ENCODE results near the gene FAM53B. TPM values are rescaled to one million over a fixed set of nuclear protein-coding genes. Genes with fewer than 3 reads are reported as not detected.

The FAM53B gene
- total RNA-seq, 1 donor, result 13.4 TPM

GRCh38 chr10:124586142-124586541 lies 158.0 kb downstream of the FAM53B start:
- TF ChIP-seq, protein P1, sequence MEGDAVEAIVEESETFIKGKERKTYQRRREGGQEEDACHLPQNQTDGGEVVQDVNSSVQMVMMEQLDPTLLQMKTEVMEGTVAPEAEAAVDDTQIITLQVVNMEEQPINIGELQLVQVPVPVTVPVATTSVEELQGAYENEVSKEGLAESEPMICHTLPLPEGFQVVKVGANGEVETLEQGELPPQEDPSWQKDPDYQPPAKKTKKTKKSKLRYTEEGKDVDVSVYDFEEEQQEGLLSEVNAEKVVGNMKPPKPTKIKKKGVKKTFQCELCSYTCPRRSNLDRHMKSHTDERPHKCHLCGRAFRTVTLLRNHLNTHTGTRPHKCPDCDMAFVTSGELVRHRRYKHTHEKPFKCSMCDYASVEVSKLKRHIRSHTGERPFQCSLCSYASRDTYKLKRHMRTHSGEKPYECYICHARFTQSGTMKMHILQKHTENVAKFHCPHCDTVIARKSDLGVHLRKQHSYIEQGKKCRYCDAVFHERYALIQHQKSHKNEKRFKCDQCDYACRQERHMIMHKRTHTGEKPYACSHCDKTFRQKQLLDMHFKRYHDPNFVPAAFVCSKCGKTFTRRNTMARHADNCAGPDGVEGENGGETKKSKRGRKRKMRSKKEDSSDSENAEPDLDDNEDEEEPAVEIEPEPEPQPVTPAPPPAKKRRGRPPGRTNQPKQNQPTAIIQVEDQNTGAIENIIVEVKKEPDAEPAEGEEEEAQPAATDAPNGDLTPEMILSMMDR (IDR thresholded peaks at IDR 0.05; ENCODE audit: insufficient read depth, low read depth, low read length), result no peak
- H3K4me3 ChIP-seq (ENCODE audit: low read depth, low read length), result no peak overlapping the region
- no peak for DNase-seq (ENCODE audit: low read depth)

DNA sequence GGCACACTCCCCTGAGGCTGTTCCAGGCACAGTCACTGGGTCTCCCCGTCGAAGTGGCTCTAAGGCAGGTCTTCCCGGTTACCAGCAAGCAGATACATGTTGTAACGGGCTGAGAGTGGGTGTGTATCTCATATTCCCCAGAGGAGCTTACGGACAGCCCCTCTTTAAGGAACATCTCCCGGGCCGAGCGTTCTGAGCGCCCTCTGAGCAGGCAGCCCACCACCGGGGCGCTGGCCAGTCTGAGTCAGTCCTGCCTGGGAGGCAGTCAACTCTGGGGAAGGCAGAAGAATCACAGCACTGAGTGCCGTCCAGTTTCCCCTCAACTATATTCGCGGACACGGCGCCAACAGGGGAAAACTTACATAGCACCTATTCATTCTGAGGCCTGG lies 165.2 kb downstream of the FAM53B start:
- H3K4me3 ChIP-seq (ENCODE audit: low read depth, low read length), result no peak overlapping the region
- no peak for DNase-seq (ENCODE audit: low read depth)
- TF ChIP-seq, protein P1 (IDR thresholded peaks at IDR 0.05; ENCODE audit: insufficient read depth, low read depth, low read length), result no peak

GRCh38 chr10:124578231-124579010 lies 165.8 kb downstream of the FAM53B start:
- TF ChIP-seq, protein P1 (IDR thresholded peaks at IDR 0.05; ENCODE audit: insufficient read depth, low read depth, low read length), result no peak
- no peak for DNase-seq (ENCODE audit: low read depth)
- no peak overlapping the region for H3K4me3 ChIP-seq (ENCODE audit: low read depth, low read length)

GRCh38 chr10:124577651-124578050 lies 166.5 kb downstream of the FAM53B start:
- TF ChIP-seq, protein P1 (IDR thresholded peaks at IDR 0.05; ENCODE audit: insufficient read depth, low read depth, low read length), result no peak
- no peak for DNase-seq (ENCODE audit: low read depth)

DNA sequence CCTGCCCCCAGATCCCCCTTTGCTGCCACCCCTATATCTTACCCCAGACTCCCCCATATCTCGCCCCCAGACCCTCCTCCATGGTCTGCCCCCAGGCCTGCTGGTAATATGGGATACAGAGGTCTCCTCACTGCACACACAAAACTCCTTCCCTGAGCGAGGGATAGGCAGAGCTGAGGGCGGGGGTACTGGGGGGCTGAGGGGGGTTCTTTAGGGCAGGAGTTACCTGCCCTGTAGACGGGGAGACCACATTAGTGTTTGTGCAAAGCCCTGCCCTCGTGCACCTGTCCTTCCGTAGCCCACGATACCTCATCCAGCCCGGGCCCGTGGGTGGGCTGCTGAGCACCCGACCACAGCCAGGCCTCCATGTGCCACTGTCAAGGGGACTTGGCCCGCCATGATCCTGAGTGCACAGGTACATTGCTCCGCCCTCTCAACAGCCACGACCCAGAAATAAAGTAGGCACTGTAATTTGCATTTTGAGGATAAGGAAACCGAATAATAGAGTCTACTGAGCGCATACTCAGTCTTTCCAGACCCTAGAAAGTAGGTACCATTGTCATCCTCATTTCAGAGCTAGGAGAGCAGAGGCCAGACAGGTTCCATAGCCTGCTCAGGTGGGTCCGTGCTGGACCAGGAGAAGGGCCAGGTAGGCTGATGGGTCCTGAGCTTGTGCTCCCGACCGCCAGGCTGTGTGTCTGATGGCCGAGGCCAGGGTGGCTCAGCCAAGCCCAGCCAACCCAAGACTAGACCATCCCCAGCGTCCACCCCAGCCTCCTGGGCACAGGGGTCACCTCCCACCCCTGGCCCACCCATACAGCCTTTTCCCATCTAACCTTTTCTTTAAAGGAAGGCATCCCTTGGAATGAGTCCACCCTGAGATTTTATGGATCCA lies 167.4 kb downstream of the FAM53B start:
- TF ChIP-seq, protein P1 (IDR thresholded peaks at IDR 0.05; ENCODE audit: insufficient read depth, low read depth, low read length), result no peak
- no peak for DNase-seq (ENCODE audit: low read depth)

More at GRCh38 chr10:124577651-124578050, 166.5 kb downstream of the FAM53B start:
- H3K4me3 ChIP-seq (ENCODE audit: low read depth, low read length), result no peak overlapping the region

DNA sequence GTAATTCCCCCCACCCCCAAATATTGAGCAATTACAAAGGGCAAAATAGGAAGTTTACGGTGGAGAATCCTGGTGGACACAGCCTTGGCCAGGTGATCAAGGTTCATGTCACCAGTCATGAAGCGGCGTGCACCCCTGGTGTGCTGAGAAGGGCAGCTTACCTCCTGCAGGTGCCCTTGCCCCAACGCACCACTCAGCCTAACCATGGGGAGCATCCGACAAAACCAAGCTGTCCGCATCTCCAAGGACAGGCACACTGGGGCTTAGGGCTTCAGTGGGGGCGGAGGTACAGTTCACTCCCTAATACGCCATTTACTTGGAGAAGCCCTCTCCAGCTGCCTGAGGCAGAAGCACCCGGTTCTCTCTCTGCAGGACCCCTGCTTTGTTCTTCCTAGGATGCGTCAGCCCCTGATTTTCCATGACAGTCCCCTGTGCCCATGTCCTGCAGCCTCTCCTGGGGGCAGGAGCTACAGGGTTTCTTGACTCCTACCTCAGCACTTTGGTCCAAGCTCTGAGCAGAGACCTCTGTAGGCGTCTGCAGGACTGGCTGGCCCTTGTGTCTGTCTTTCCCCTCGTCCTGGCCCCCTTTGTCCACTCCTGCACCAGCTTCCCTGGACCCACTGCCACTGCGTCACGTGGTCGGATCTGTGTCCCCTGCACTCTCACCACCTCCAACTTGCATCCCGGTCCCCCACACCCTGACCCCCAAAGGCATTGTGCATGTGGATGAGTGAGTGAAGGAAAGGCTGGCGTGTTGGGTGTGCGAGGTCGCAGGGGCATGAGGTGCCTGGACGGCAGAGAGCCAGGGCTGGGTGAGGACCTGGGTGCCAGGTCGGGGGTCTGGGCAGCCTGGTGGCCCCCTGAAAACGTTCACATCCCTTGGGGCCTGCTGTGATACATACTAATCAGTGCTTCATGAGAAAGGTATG lies 168.8 kb downstream of the FAM53B start:
- DNase-seq (ENCODE audit: low read depth), result no peak
- TF ChIP-seq, protein P1 (IDR thresholded peaks at IDR 0.05; ENCODE audit: insufficient read depth, low read depth, low read length), result no peak
- H3K4me3 ChIP-seq (ENCODE audit: low read depth, low read length), result no peak overlapping the region

More for the DNA sequence above, 167.4 kb downstream of the FAM53B start:
- H3K4me3 ChIP-seq (ENCODE audit: low read depth, low read length), result no peak overlapping the region
